Activated T-cell treated with anti-CD3 and anti-CD28 coated beads, Interleukin-2, amount 50 U/mL, for 1 hour (primary cell): ENCODE measurements around the gene LRRC7.

ENCODE experiments used
- DNase-seq: peaks from one replicate; pipeline ENCODE4 v3.0.0-alpha.2; 2020

The LRRC7 gene

GRCh38 chr1:70048336-70049094, 480.8 kb downstream of the LRRC7 start:
- no peak for DNase-seq

- no peak for DNase-seq
These were observed 484.2 kb downstream of the LRRC7 start for GRCh38 chr1:70051926-70052325.

- no peak for DNase-seq
These were observed 489.8 kb downstream of the LRRC7 start for GRCh38 chr1:70057500-70057899.

GRCh38 chr1:70061231-70061630, 493.5 kb downstream of the LRRC7 start:
- no peak for DNase-seq

- DNase-seq: no peak
These were observed 496.1 kb downstream of the LRRC7 start for GRCh38 chr1:70063861-70064260.

- DNase-seq: no peak
These were observed 499.0 kb downstream of the LRRC7 start for GRCh38 chr1:70066711-70067110.

DNA sequence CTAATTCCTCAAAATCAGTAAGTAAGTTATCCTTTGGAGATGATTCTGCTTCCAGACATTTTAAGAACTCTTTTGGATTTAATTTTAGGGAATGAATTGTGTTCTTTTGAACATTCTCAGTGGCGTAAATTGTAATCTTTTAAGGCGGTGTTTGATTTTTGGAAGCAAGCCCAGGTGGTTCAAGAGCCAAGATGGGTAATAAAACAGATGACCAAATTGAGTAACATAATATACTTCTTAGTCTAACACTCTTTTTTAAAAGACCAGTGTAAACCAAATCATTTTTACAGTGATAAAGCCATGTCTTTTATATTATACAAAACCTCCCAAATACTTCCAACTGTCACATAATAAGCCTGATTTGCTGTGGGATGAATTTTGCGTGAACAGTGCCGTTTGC, 503.9 kb downstream of the LRRC7 start:
- DNase-seq: no peak

- no peak for DNase-seq
These were observed 504.6 kb downstream of the LRRC7 start for GRCh38 chr1:70072231-70072751.

- DNase-seq: no peak
These were observed 508.0 kb downstream of the LRRC7 start for GRCh38 chr1:70075761-70076160.

DNA sequence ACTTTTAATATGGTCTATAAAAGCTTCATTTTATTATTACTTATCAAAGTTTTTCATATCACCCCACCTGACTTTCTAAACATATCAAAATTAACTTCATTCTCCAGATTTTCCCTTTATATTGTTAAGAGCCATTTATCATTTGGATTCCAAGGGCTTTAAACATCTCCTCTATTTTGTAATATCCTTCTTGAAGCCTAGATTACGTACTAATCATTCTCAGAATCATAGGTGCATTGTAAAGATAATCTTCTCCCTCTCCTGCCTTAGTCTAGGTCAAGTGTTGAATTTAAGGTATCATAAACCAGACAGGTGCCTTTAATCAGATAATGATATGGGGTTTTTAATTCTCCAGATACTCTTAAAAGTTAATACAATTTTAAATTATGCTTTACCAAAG, 509.3 kb downstream of the LRRC7 start:
- no peak for DNase-seq

- DNase-seq: no peak
These were observed 511.8 kb downstream of the LRRC7 start for GRCh38 chr1:70079546-70079945.

DNA sequence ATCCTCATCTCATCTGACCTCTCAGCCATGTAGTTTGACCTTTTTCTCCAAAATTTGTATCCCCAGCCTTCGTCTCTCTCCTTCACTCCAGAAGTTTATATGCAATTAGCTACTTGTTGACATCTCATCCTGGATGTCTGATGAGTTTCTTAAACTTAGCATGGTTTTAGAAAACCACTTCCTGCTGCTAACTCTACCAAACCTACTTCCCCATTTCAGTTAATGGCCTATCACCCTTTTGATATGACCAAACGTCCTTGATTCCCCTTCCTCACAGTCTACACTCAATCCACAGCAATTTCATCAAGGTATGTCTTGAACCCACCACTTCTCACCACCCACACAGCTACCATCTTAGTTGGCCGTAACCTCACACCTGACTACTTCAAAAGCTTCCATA, 515.8 kb downstream of the LRRC7 start:
- DNase-seq: no peak

- DNase-seq: no peak
These were observed 516.7 kb downstream of the LRRC7 start for GRCh38 chr1:70084314-70084915.

DNA sequence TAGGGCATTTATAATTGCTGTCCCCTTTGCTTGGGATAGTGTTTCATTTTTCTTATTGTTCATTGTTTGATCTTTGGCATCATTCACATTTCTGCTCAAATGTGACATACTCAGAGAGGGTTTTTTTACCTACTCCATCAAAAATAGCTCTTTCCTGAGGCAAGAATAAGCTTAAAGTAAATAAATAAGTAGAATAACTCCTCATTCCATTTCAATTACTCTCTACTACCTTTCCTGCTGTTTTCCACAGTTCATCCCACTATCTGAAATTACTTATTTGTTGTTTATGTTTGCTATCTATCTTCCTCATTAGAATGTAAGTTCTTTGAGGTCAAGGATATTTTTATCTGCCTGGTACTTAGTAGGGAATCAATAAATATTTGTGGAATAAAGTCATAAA, 517.8 kb downstream of the LRRC7 start:
- DNase-seq: no peak

- no peak for DNase-seq
These were observed 519.2 kb downstream of the LRRC7 start for GRCh38 chr1:70086897-70087296.

GRCh38 chr1:70090141-70090540, 522.4 kb downstream of the LRRC7 start:
- DNase-seq: no peak

GRCh38 chr1:70090875-70091274, 523.2 kb downstream of the LRRC7 start:
- DNase-seq: no peak

DNA sequence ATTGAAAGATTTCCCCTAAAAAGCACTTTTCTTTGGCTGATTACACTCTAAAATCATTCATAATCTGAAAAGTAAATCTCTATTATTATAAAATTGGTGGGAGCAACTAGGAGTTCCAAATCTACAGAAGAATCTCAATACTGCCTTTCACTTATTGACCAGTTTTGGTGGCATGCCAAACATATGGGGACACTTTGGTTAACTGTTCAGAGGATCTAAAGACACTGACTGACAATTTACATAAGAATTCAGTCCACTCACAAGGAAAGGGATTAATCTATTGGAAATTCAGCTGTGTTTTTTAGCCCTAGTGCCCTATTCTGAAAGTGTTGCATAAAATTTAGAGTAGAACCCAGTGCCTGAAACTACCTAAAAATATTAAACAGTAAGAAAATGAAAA, 524.1 kb downstream of the LRRC7 start:
- DNase-seq: no peak

GRCh38 chr1:70092526-70092925, 524.8 kb downstream of the LRRC7 start:
- DNase-seq: no peak

DNA sequence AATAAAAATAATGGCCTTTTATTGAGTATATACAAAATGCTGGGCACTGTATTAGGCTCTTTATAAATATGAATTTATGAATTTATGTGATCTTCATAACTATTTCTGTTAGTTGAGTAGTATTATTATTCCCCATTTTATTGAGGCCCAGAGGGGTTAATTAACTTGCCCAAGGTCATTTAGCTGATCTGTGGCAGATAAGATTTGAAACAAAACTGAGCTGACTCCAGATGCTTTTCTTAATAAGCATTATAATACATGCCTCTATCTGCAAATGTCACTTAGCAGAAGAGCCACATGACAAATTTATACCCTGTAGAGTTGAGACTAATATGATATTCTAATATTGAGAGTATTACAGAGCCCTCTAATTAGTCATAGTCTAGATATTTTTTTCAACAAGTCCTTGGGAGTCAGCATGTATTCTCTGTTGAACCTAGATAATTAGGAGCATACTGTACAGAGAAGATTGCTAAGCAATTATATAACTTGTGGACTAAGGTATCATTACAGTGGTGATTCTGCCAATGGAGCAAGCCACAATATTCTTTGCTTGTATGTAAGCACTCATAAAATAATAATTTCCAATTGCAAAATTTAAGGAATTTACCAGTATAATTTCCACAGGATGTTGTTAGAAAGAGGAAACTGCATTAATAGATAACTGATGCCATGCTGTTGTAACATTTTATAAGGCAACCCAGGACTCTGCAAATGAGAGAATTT, 525.7 kb downstream of the LRRC7 start:
- DNase-seq: no peak

DNA sequence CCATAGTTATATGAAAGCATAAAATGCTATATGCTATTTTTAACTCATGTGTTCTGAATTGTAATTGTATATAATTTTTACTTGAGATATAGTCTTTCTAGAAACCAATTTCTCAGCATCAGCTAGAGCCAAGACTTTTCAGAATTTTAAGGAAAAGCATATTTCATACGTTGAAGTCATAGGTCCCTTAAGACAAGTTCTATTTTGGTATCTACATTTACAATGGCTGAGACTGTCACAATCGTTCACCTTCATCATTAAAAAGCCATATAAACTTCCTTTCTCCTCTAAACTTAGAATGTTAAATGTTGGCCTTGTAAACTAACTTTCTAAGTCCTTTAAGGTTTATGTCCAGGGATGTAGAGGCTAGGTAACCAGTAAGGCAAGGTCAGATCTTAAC, 533.5 kb downstream of the LRRC7 start:
- DNase-seq: no peak

- DNase-seq: no peak
These were observed 534.1 kb downstream of the LRRC7 start for GRCh38 chr1:70101774-70102173.

- no peak for DNase-seq
These were observed 536.0 kb downstream of the LRRC7 start for GRCh38 chr1:70103770-70104169.

GRCh38 chr1:70109241-70109640, 541.5 kb downstream of the LRRC7 start:
- DNase-seq: no peak
